OCI-LY1 (cell line): ENCODE data around the gene GGA2.
A peak's percentile ranks its signal among the peaks of the same experiment; 100 is the strongest.

Experiments used
- H2AFZ ChIP-seq: fragments of 200-600 bp; sonication (generic), shearing (Covaris generic); 2 replicates; pipeline ENCODE4 v1.6.0; 2014; ENCODE audit warnings: antibody characterized with exemption, mild to moderate bottlenecking, low read length
- H3F3A ChIP-seq: fragments of 200-600 bp; sonication (generic), shearing (Covaris generic); 2 replicates; pipeline ENCODE4 v1.6.0; 2014; ENCODE audit warnings: mild to moderate bottlenecking, antibody characterized with exemption, low read length, moderate library complexity; ENCODE audit not compliant: insufficient read depth
- H3K27ac ChIP-seq: fragments of 200-600 bp; sonication (generic); 2 replicates; pipeline ENCODE4 v1.5.1; 2014; ENCODE audit warnings: low read length, mixed run types, mild to moderate bottlenecking, low read depth; ENCODE audit not compliant: poor library complexity, severe bottlenecking
- H3K27me3 ChIP-seq: fragments of 200-600 bp; sonication (generic); 2 replicates; pipeline ENCODE4 v1.6.0; 2014; ENCODE audit warnings: antibody characterized with exemption, mild to moderate bottlenecking, low read length, moderate library complexity; ENCODE audit not compliant: insufficient read depth
- H3K36me3 ChIP-seq: fragments of 200-600 bp; sonication (generic); 2 replicates; pipeline ENCODE4 v1.6.1; 2014; ENCODE audit warnings: mild to moderate bottlenecking, antibody characterized with exemption, low read length, moderate library complexity, mixed read lengths; ENCODE audit not compliant: insufficient read depth
- H3K4me1 ChIP-seq: fragments of 200-600 bp; sonication (generic); 2 replicates; pipeline ENCODE4 v1.5.1; 2014; ENCODE audit warnings: mild to moderate bottlenecking, low read length, moderate library complexity; ENCODE audit not compliant: insufficient read depth, severe bottlenecking
- H3K4me2 ChIP-seq: fragments of 200-600 bp; sonication (generic), shearing (Covaris generic); 2 replicates; pipeline ENCODE4 v1.6.1; 2014; ENCODE audit warnings: low read length
- H3K4me3 ChIP-seq: fragments of 200-600 bp; sonication (generic); 2 replicates; pipeline ENCODE4 v1.5.1; 2014; ENCODE audit warnings: low read length, low read depth, mild to moderate bottlenecking, mixed read lengths; ENCODE audit not compliant: poor library complexity, severe bottlenecking
- H3K79me2 ChIP-seq: fragments of 200-600 bp; shearing (Covaris generic); 2 replicates; pipeline ENCODE4 v1.6.1; 2016; ENCODE audit warnings: mixed run types, low read length, mixed read lengths; ENCODE audit not compliant: insufficient read depth
- H3K9ac ChIP-seq: fragments of 200-600 bp; sonication (generic), shearing (Covaris generic); 2 replicates; pipeline ENCODE4 v1.6.1; 2014; ENCODE audit warnings: mild to moderate bottlenecking, low read length, mixed read lengths
- H3K9me2 ChIP-seq: fragments of 200-600 bp; sonication (generic), shearing (Covaris generic); 2 replicates; pipeline ENCODE4 v1.6.1; 2014; ENCODE audit warnings: low read depth, mild to moderate bottlenecking, low read length, mixed read lengths
- H3K9me3 ChIP-seq: fragments of 200-600 bp; shearing (Covaris generic); 2 replicates; pipeline ENCODE4 v1.6.1; 2014; ENCODE audit warnings: low read length, mixed read lengths
- H4K20me1 ChIP-seq: fragments of 200-600 bp; sonication (generic), shearing (Covaris generic); 2 replicates; pipeline ENCODE4 v1.6.0; 2016; ENCODE audit warnings: mild to moderate bottlenecking, low read length; ENCODE audit not compliant: insufficient read depth
- EZH2 ChIP-seq: fragments of 200-600 bp; sonication (generic), shearing (Covaris generic); IDR thresholded peaks from 2 replicates; pipeline ENCODE4 v1.8.0; 2017; ENCODE audit warnings: borderline replicate concordance, mixed run types, mild to moderate bottlenecking, antibody characterized with exemption, low read length, moderate library complexity, mixed read lengths
- TF ChIP-seq, protein P1 (sequence below): fragments of 200-600 bp; sonication (generic), shearing (Covaris generic); IDR thresholded peaks from 2 replicates; pipeline ENCODE4 v1.5.1; 2017; ENCODE audit warnings: mild to moderate bottlenecking, antibody characterized with exemption, low read length, moderate library complexity, mixed read lengths

The GGA2 gene

DNA sequence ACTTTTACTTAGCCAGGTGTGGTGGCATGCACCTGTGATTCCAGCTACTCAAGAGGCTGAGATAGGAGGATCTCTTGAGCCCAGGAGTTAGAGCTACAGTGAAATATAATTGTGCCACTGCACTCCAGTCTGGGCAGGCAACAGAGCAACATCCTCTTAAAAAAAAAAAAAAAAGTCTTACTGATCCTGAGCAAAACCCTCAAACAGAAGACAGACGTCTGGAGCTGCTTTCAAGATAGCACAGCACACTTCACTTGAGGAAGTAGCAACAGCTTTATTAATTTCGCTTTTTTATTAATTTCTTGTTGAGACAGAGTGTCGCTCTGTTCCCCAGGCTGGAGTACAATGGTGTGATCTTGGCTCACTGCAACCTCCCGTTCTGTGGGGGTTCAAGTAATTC lies 10.2 kb upstream of the GGA2 start:
- H3K9me2 ChIP-seq, result no peaks in the 10 kb centered on the region
- peak overlapping the region; percentile 95 for H3K27ac ChIP-seq
- H3K27me3 ChIP-seq, result no peaks in the 10 kb centered on the region
- H4K20me1 ChIP-seq, result no peaks in the 10 kb centered on the region
- H3K9ac ChIP-seq, result no peak overlapping the region
- no peak for TF ChIP-seq EZH2
- TF ChIP-seq, protein P1, sequence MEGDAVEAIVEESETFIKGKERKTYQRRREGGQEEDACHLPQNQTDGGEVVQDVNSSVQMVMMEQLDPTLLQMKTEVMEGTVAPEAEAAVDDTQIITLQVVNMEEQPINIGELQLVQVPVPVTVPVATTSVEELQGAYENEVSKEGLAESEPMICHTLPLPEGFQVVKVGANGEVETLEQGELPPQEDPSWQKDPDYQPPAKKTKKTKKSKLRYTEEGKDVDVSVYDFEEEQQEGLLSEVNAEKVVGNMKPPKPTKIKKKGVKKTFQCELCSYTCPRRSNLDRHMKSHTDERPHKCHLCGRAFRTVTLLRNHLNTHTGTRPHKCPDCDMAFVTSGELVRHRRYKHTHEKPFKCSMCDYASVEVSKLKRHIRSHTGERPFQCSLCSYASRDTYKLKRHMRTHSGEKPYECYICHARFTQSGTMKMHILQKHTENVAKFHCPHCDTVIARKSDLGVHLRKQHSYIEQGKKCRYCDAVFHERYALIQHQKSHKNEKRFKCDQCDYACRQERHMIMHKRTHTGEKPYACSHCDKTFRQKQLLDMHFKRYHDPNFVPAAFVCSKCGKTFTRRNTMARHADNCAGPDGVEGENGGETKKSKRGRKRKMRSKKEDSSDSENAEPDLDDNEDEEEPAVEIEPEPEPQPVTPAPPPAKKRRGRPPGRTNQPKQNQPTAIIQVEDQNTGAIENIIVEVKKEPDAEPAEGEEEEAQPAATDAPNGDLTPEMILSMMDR, result no peak
- no peaks in the 10 kb centered on the region for H3K79me2 ChIP-seq
- H2AFZ ChIP-seq, result no peak overlapping the region
- H3K4me3 ChIP-seq, result no peak overlapping the region
- H3K9me3 ChIP-seq, result no peaks in the 10 kb centered on the region
- no peak overlapping the region for H3K4me2 ChIP-seq
- peaks cover 54% of the 10 kb centered on the region for H3K4me1 ChIP-seq
- H3K36me3 ChIP-seq, result peaks cover 58% of the 10 kb centered on the region
- no peaks in the 10 kb centered on the region for H3F3A ChIP-seq

DNA sequence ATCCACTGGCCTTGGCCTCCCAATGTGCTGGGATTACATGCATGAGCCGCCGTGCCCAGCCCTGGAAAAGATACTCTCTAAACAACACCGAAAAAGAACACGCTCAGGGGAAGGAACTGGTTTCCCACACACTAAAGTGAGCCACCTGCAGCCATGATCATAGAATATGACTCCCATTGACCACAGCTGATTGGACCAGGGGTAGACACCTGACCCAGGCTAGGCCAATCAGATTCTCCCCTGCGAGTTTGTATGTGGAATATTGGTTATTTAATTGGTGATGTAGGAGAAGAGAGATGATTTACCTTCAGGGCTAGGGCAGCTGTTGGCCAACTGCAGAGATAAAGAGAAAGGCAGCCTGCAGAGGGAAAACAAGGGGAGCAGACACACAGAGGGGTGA lies 9.0 kb upstream of the GGA2 start:
- TF ChIP-seq, protein P1, result no peak
- no peak for TF ChIP-seq EZH2
- H3K9me2 ChIP-seq, result no peaks in the 10 kb centered on the region
- H3F3A ChIP-seq, result no peaks in the 10 kb centered on the region
- H4K20me1 ChIP-seq, result no peaks in the 10 kb centered on the region
- peak overlapping the region; percentile 19; the same call in 1 of the 2 replicates for H3K9ac ChIP-seq
- no peaks in the 10 kb centered on the region for H3K27me3 ChIP-seq
- peaks cover 47% of the 10 kb centered on the region for H3K36me3 ChIP-seq
- no peaks in the 10 kb centered on the region for H3K79me2 ChIP-seq
- H3K4me1 ChIP-seq, result peaks cover 54% of the 10 kb centered on the region
- peak overlapping the region; percentile 44 for H3K4me2 ChIP-seq
- H3K4me3 ChIP-seq, result no peak overlapping the region
- H2AFZ ChIP-seq, result no peak overlapping the region
- H3K27ac ChIP-seq, result peak overlapping the region; percentile 95
- no peaks in the 10 kb centered on the region for H3K9me3 ChIP-seq

DNA sequence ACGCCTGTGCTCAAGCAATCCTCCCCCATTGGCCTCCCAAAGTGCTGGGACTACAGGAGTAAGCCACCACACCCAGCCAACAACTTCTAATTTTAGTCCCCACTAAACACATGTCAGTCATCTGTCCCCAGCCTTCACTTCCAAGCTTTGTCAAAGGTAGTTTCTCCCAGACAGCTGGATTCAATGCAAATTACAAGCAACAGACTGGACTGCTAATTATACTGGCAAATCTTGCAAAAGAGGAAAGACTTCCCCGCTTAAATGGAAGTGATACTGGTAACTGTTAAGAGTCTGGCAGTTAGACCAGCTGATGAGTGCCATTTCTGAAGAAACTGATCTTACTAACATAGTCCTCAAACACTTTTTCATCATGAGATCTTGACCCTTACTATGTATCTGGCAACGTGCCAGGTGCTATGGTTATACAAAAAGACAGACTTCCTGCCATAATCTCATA lies 8.2 kb upstream of the GGA2 start:
- Histone ChIP-seq H3K9me3 (no peaks in the 10 kb centered on the region), H3K27ac (peak overlapping the region; percentile 95), H3F3A (no peaks in the 10 kb centered on the region), H3K9ac (peak overlapping the region; percentile 21; the same call in 1 of the 2 replicates), H3K36me3 (peaks cover 38% of the 10 kb centered on the region), H3K79me2 (no peaks in the 10 kb centered on the region), H2AFZ (no peak overlapping the region), H3K9me2 (no peaks in the 10 kb centered on the region), H3K4me3 (no peak overlapping the region), H3K4me2 (peak overlapping the region; percentile 41; the same call in 1 of the 2 replicates), H3K4me1 (peaks cover 54% of the 10 kb centered on the region), H3K27me3 (no peaks in the 10 kb centered on the region), H4K20me1 (no peaks in the 10 kb centered on the region)
- no peak for TF ChIP-seq EZH2
- TF ChIP-seq, protein P1, result no peak
